H4 (cell line): Measurements from ENCODE around the gene LRWD1. TPM values are rescaled to one million over a fixed set of nuclear protein-coding genes. Genes with fewer than 3 reads are reported as not detected.
A peak's percentile ranks its signal among the peaks of the same experiment; 100 is the strongest.
"Not testable (repeated sequence)": the region's sequence is repeated elsewhere in the genome, so short reads cannot be mapped to it uniquely, and the experiment has no call there.

ENCODE experiments used
- DNase-seq: peaks from one replicate; pipeline ENCODE4 v3.0.0-alpha.2; 2015; ENCODE audit warnings: low spot score
- total RNA-seq: library from RNA; depleted of rRNA; stranded (reverse); fragments of >200 nt; shearing (Covaris generic); gene quantifications from 2 replicates; pipeline ENCODE4 v1.2.3, GENCODE V29; 2014

The LRWD1 gene
- total RNA-seq, 1 experiment from 2014 or later: 30.6 TPM

DNA sequence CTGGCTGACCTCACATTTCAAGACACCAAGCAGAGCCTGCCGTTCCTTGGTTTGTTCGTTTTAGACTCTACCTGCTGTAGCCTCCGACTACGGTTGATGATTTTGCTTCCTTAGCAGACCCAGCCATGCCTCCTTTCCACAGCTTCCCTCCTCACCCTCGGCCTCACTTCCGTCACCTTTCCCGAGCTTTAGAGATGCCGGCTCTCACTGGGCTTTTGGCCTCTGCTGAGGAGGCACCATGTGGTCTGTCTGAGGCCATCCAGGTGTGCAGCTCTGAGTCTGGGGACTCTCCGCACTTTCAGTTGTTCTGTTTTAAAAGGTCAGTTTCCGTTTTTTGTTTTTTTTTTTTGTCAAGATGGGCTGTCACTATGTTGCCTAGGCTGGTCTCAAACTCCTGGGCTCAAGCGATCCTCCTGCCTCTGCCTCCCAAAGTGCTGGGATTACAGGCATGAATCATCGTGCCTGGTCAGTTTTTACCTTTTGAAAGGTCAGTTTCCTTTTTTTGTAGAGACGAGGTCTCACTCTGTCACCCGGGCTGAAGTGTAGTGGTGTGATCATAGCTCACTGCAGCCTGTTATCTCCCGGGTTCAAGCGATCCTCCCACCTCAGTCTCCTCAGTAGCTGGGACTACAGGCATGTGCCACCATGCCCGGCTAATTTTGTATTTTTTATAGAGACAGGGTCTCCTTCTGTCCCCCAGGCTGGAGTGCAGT is 19.7 kb upstream of the LRWD1 start:
- DNase-seq: no peak

DNA sequence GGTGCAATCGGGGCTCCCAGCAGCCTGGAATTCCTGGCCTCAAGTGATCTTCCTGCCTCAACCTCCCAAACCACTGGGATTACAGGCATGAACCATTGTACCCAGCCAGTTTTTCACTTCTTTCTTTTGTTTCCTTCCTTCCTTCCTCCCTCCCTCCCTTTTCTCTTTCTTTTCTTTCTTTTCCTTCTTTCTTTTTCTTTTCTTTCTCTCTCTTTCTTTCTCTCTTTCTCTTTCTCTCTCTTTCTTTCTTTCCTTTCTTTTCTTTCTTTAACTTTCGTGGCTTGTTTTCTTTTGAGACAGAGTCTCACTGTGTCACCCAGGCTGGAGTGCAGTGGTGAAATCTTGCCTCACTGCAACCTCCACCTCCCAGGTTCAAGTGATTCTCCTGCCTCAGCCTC is 19.1 kb upstream of the LRWD1 start:
- DNase-seq: no peak

DNA sequence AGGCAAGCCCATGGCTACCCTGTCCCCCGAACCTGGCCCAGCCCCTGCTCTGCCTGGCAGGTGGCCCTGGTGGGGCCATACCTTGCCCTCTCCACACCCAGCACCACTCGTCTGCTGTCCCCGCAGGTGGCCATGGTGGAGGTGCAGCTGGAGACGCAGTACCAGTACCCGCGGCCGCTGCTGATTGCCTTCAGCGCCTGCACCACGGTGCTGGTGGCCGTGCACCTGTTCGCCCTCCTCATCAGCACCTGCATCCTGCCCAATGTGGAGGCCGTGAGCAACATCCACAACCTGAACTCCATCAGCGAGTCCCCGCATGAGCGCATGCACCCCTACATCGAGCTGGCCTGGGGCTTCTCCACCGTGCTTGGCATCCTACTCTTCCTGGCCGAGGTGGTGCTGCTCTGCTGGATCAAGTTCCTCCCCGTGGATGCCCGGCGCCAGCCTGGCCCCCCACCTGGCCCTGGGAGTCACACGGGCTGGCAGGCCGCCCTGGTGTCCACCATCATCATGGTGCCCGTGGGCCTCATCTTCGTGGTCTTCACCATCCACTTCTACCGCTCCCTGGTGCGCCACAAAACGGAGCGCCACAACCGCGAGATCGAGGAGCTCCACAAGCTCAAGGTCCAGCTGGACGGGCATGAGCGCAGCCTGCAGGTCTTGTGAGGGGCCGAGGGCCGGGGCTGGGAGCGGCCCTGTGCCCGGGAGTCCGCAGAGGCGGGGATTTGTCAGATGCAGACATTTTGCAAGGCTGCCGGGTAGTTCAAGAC is 18.2 kb upstream of the LRWD1 start:
- DNase-seq: no peak

DNA sequence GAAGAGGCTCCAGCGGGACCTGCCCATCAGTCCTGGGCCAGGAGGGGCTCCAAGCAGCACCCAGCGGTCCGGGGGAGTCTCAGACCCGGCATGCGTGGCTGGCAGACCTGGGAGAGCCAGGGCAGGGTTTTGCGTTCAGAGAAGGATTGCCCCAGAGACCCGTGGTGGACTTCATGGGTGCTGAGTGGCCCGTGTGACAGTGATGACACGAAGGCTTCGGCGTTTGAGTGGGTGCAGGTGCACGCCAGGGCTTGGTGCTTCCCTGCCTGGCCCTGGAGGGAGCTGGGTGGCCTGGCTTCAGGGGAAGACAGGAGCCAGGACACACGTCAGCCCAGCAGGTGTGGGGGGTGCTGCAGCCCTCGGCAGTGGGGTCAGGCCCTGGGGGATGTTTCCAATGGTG is 17.5 kb upstream of the LRWD1 start:
- no peak for DNase-seq

DNA sequence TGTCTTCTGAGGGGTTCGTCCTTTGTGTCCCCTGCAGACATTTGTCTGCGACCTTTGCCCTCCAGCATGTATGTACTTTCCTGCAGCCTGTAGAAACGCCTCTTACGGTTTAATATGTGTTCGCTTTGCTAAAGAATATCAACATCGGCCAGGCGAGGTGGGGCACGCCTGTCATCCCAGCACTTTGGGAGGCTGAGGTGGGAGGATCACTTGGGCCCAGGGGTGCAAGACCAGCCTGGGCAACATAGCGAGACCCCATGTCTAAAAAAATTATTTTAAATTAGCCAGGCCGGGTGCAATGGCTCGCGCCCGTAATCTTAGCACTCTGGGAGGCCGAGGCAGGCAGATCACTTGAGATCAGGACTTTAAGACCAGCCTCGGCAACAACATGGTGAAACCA is 15.6 kb upstream of the LRWD1 start:
- DNase-seq: no peak

DNA sequence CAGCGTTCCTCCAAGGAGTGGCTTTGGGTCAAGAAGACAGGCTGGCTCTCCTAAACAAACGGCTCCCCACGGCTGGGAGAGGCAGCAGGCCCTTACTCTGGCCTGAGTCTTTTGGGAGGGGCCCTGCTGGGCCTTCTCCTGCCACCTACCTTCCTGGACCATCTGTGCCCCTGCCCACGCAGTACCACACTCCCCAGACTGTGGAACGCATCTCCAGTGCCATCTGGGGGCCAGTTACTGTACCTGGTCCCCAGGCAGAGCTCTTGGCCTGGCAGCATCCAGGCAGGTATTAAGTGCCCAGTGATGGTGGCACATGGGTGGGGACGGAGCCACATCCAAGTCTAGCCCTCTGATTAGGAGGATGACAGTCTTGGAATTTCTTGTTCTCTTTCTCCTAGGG is 14.5 kb upstream of the LRWD1 start:
- no peak for DNase-seq

DNA sequence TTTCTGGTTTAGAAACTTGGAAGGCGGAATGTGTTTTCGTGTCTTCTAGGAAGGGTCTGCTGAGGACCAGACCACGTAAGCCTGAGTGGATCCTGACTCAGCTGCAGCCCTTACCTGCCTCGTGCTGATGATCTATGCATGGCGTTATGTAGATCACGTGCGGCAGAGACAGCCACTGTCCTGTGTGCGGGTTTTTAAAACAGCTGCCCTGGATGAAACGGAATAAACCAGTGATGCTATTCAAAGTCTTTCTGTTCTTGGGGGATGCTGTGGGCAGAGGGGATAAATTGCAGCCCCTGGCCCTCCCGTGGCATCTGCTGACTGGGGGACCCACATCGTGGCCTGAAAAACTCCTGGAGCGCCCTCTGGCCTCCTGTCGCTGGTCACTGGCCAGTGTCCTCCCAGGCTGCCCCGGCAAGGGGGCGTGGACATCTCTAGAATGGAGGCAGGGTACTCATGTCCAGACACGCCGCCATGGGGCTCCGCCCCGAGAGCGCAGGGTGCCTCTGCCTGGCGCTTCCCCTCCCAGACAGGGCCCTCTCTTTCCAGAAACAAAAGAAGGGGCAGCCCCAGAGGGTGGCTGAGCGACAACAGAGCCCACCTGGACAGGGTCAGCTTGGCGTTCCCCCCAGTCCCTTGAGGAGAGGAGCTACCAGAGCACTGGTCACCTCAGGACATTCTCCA is 13.3 kb upstream of the LRWD1 start:
- DNase-seq: no peak

DNA sequence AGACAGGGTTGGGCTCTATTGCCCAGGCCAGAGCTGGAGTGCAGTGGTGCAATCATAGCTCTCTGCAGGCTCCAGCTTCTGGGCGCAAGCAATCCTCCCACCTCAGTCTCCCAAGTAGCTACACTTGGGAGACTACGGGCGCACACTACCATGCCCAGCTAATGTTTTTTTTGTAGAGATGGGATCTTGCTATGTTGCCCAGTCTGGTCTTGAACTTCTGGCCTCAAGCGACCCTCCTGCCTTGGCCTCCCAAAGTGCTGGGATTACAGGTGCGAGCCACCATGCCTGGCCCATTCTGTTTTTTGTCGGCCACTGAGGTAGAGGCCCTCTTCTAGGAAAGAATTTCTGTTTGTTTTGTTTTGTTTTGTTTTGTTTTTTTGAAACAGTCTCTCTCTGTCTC is 12.3 kb upstream of the LRWD1 start:
- DNase-seq: no peak

DNA sequence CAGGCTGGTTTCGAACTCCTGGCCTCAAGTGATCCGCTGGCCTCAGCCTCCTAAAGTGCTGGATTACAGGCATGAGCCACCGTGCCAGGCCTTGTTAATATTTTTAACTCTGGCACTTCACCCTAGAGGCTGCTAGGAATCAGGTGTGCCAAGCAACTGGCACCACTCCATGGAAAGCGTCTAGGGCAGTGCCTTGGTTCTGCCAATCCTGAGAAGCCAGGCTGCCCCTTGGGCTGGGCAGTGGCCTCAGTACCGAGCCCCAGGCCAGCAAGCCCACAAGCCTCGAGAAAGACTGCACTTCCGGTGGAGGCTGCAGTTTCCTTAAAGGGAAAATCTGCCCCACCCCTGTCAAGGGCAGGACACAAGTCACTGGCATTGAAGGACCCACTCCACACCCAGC is 11.5 kb upstream of the LRWD1 start:
- DNase-seq: no peak

DNA sequence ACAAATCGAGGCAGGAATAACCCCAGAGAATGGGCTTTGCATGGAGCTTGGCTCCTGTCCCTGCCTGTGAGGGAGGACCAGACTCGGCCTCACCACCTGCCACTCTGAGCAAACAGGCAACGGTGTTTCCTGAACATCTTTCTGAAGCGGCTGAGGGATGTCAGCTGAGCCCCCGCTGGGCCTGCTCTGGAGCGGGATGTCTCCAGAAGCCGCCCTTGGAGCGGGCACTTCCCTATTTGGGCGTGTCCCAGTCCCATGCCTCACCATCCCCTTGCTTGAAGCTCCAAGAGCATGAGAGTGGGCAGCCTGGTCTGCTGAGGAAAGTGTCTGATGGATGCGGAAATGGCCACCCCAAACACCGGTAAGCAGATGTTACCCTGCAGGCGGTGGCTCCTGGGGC is 10.3 kb upstream of the LRWD1 start:
- DNase-seq: no peak

DNA sequence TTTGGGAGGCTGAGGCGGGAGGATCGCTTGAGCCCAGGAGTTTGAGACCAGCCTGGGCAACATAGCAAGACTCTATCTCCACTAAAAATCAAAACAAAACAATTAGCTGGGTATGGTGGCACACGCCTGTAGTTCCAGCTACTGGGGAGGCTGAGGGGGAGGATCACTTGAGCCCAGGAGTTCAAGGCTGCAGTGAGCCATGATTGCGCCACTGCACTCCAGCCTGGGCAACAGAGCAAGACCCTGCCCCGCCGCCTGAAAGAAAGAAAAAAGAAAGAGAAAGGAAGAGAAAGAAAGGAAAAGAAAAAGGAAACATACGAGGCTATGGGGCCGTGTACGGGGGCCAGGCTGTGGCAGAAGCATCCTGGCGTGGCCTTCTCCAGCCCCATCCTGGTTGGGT is 9.9 kb upstream of the LRWD1 start:
- not testable (repeated sequence) for DNase-seq

DNA sequence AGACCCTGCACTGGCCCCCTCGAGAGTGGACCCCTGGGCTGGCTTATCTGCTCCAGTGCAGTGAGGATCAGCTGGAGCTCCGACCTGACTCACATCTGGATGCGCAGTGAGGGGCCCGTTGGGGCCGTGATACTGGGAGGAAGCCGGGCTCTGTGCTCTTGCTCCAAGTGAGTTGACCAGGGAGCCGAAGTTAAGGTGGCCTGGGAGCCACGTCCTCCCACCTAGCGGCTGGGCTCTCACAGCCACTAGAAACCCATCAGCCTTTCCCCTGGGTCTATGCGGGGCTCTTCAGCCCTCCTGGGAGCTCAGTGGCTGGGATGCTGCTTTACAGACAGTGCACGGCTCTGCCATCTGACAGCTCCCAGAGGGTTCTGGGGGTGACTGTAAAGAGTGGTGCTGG is 9.2 kb upstream of the LRWD1 start:
- DNase-seq: no peak

DNA sequence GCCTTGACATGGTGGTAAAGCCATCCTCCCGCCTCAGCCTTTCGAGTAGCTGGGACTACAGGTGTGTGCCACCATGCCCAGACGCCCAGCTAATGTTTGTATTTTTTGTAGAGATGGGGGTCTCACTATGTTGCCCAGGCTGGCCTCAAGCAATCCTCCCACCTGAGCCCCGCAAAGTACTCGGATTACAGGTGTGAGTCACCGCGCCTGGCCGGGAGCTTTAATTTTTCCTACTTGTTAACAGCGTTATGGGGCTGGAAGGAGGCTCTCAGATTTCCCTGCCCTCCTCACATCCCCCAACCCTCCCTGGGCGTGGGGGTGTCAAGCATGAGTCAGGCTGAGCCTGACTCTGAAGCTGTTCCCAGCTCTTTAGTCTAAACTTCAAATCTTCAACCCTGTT is 8.5 kb upstream of the LRWD1 start:
- DNase-seq: peak; percentile 48

DNA sequence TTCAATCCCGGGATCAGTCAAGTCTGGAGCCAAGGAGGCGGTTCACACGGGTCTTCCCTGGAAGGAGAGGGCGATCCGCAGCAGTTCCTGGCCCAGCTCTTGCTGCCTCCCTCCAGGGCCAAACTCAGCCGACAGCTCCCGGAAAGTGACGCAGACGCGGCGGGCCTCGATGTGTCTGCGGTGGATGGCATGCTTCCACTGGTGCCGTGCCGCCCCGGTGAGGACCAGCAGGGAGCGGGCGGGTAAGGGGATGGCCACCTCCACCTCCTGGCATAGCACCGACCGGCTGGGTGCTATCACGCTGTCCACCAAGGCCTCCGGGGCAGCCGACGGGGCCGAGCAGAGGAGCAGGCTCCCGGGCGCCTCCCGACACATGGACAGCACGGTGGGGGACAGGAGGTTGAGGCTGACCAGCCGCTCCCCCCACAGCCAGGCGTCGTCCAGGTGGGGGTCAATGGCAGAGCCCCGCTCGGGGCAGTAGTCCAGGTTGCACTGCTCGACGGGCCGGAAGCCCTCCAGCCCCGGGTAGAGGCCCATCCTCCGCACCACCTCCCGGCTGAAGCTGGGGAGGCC is 7.3 kb upstream of the LRWD1 start:
- no peak for DNase-seq

DNA sequence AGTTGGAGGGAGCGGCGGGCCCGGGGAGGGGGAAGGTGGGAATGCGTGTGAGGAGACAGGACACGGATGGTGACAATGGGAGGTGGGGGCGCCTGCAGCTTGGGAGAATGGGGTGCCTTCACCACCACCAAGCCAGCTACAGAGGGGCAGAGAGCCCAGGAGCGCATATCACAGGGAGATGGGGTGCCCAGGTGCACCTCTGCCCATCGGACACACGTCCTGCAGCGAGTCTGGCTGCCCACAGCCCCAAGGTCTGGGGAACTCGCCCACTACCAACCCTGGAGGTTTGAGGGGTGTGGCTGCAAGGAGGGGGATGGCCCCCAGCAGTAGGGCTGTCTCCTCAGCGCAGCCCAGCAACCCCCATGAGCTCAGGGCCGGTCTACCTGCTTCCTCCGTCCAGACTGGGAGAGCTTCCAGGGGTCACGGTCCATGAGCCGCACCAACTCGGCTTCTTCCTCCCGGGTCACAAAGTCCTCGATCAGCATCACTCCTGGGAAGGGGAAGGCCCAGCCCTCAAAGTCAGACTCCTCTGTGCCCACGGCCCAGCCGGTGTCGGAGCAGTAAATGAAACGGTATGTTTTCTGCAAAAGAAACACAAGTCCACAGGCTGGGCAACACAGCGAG is 5.5 kb upstream of the LRWD1 start:
- no peak for DNase-seq

DNA sequence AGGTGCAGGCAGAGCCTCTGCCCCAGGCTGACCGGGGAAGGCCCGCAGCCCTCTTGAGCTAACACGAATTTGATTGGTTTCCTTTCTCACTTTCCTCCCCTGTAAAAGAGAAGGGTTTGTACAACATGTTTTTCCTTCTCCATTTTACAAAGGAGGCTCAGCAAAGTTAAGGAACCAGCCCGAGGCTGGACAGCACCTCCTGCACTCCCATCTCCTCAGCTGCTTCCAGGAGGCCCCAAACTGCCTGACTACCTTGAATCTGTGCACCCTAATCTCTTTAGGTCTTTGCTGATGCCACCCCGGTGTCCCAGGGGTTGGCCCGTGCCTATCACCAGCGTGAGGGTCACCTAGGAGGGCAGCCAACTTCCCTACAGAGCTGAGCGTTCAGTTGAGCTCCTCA is 4.3 kb upstream of the LRWD1 start:
- no peak for DNase-seq

DNA sequence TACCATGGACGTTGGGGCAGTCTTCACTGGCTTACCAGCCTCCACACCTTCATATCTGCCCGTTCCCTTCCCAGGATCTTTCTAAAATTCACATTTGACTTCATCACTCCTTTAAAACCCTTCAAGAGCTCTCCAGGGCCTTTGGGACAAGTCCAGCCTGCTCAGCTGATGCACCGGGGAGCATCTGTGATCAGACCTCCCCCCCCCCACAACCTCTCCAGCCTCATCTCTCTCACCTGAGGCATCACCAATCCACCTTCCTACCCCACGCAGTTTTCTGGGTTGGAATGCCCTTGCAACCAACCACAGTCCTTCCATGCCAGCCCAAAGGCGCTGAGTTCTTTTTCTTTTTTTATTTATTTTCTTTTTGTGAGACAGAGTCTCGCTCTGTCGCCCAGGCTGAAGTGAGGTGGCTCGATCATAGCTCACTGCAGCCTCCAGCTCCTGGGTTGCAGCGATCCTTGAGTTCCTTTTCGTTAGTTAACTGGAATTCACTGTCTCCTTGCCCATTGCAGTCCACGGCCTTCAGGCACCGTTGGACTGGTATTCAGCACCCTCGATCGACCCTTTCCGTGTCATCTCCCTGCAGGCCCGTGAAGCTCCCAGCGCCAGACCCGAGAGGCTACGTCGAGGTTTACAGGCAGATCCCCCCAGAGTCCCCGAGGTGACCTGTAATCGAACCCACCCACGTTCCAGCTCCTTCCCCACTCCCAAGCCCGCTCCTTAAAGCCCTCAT is 775 bp upstream of the LRWD1 start:
- DNase-seq: no peak

DNA sequence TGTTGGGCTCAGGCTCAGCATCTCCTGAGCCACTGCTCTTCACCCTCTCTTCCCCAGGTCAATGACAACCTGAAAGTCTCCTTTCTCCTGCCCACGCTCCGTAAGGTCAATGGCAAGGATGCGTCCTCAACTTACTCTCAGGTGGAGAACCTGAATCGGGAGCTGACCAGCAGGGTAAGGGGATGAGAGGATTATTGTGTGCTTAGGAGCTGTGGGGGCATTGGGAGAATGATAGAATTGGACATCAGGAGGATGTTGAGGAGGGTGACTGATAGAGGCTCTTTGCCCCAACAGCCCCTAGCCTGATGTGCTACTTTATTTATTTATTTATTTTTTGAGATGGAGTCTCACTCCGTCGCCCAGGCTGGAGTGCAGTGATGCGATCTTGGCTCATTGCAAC is 1.3 kb downstream of the LRWD1 start:
- DNase-seq: no peak

DNA sequence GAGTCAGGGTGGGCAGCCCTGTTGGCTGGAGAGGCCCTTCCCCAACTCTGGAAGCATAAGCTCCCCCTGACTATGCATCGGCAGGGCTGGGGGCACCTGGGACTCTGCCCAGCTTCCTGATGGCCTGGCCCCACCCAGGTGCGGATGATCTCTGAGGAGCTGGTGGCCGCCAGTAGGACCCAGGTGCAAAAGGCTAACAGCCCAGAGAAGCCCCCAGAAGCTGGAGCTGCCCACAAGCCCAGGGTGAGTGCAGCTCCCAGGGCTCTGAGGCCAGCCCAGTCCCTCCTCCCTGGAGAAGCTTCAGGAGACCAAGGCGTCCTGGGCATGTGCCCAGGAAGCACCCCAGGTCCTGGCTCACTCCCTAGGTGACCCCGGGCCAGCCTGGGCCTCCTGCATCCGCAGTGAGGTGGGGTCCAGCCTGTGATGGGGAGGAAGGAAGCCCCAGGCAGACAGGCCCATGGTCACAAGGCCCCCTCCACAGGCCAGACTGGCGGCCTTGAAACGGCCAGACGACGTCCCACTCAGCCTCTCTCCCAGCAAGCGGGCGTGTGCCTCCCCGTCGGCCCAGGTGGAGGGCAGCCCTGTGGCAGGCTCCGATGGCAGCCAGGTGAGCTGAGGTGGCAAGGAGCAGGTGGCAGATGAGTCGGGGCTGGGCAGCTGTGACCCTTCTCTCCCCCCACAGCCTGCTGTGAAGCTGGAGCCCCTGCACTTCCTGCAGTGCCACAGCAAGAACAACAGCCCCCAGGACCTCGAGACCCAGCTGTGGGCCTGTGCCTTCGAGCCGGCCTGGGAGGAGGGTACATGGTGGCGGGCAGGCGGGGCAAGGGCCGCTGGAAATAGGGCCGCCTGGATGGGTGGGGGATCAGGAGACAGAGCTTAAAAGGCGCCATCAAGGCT is 3.0 kb downstream of the LRWD1 start:
- no peak for DNase-seq
